Activated CD4-positive, alpha-beta T cell treated with anti-CD3 and anti-CD28 coated beads for 24 hours (primary cell): ENCODE measurements around the gene FCN2.

Experiments
- DNase-seq, 2 donors: peaks; one replicate each; pipeline ENCODE4 v3.0.0-alpha.2; 2020; ENCODE audit warnings: low read depth in 2 of 2

The FCN2 gene

GRCh38 chr9:134880484-134881312 lies at the start of gene FCN2:
Gene FCN2 (plus strand): TSS chr9:134880810. CDS start chr9:134880822, 12 bp downstream.
- no peak for DNase-seq

DNA sequence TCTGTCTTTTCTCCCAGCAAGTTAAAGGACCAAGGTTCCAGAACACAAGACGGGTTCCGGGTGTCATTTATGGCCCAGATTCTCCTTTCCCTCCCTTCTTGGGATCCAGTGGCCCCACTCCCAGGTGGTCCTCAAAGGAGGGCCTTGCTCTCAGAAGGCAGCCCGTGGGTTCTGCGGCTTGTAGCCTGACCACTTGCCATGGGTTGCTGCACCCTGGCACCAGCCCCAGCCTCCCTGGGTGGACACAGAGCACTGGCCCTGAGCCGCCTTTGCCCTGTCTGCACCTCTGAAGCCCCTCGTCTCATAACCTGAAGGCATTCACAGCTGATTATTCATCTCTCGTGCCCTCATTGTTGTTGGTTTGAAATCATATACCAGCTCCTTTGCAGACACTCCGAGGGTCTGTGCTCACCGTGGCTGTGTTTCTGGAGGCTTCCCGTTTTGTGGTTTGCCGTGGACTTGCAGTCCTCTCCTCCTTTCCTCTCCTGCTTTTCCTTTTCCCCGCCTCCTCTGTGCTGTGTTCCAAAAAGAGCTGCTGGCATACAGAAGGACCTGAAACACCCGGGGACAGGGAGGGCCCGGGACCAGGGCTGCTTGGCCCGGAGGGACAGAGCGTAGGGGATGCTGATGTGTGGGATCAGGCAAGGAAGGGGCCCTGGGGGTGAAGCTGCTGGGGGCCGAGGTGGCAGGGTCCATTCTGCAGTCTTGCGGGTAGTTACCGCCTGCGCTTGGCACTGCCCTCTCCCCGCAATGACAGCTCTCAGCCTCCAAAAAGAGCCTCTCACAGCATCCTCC lies 49.5 kb upstream of the FCN2 start:
- DNase-seq: no peak

- DNase-seq: no peak
Measured at GRCh38 chr9:134832471-134832870, 48.1 kb upstream of the FCN2 start.

DNA sequence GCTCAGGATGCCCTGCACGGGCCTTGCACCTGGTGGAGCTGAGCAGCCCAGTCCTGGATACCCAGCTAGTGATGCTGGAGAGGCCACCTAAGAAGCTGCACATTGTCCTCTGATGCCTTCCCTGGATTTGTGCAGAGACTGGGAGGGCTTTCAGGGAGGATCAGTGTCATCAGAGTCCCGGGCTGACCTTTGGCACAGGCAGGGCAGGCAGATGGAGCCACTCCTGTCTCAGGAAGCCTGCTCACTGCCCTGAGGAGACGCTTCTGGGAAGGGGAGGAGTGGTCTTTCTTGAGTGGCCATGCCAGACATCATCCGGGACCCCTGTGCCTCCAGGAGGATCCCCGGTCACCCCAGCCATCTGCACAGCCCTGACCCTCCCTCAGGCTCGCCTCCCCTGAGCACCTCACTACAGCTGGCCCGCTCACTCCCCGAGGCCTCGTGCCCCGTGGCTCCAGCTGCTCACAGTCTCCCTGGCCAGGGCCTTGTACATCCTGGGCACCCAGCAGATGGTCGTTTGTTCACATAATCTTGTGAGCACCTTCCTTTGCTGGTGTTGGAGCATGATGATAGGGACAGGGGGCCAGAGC lies 47.2 kb upstream of the FCN2 start:
- no peak for DNase-seq

DNA sequence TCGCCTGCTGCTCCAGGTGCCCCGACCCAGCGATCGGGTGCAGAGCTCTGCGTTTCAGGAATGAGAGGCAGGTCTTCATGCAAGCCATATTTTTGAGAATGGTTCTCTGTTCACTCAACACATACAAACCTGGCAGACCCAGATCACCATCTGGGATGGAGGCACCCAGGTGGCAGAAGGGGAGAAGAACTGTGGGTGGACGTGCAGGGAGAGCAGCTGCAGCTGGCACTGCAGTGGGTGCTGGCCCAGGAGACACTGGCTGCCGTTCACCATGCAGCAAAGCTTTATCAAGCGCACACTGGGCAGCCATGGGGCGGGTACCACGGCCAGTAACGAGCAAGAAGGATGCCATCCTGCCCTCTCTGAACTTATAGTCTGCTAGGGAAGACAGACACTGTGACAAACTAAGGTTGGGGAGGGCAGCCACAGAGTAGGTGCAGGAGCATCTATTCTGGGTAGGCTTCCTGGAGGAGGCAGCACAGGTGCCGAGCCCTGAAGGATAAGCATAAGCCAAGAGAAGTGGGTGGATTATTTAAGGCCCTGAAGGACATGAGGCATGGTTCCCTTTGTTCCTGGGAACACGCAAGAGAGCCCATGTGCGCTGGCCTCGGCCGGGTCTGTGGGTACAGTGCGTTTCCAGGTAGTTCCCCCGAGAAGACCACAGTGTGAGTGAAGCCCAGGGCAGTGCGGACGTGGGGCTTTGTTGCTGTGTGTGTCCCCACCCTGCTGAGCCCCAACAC lies 46.2 kb upstream of the FCN2 start:
- DNase-seq: no peak

DNA sequence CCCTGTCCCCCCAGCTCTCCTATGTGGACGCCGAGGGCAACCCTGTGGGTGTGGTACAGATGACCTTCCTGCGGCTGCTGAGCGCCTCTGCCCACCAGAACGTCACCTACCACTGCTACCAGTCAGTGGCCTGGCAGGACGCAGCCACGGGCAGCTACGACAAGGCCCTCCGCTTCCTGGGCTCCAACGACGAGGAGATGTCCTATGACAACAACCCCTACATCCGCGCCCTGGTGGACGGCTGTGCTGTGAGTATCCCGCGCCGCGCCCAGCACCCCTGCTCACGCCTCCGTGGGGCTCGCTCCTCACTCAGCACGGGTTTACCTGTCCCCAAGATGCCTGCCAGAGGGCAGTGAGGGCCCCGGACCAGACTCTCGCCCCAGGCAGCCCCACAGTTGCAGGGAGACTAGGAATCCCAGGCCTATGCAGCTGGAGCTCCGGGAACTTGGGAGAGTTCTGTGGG lies 45.6 kb upstream of the FCN2 start:
- DNase-seq: no peak

DNA sequence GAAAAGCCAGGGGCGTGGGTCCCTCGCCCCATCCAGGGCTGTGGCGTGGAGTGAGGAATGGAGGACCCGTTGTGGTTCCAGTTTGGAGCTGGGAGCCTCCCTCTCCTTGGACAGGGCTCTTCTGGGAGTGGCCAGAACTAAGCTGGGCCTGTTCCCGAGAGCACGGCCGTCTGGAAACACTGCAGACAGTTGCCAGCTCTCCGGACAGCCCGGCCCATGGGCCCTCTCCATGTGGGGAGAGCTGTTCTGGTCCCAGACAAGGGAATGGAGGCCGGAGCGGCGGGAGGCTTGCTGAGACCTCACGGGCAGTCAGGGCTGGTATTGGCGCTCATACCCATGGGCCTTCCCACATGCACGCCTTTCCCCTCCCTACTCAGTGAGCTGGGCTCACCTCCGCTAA lies 45.2 kb upstream of the FCN2 start:
- DNase-seq: no peak

- no peak for DNase-seq
Measured at GRCh38 chr9:134835987-134836386, 44.6 kb upstream of the FCN2 start.

DNA sequence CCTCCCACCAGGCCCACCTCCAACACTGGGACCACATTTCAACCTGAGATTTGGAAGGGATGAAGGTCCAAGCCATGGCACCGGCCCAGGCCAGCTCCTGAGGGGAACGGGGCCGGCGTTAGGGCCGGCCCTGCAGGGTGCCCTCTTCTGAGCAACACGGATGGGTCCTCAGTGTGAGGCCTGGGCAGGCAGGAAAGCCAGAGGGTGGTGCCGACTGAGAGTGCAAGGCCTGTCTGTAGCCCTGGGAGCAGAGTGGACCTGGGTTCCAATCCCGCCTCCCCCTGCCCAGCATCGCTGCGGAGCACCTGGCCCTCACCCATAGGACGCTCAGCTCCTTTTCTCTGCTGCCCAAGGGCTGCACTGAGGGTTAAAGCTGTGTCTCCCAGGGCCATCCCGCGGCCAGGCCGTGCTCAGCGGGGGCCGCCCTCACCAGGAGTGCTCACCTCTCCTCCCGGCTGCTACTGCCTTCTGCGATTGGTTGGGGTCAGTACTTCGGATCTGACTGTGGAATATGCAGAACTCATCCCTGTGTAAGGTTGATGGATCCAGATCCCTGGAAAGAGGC lies 44.1 kb upstream of the FCN2 start:
- DNase-seq: no peak

- DNase-seq: no peak
Measured at GRCh38 chr9:134837529-134837928, 43.1 kb upstream of the FCN2 start.

GRCh38 chr9:134838651-134839454 lies 41.8 kb upstream of the FCN2 start:
- no peak for DNase-seq

DNA sequence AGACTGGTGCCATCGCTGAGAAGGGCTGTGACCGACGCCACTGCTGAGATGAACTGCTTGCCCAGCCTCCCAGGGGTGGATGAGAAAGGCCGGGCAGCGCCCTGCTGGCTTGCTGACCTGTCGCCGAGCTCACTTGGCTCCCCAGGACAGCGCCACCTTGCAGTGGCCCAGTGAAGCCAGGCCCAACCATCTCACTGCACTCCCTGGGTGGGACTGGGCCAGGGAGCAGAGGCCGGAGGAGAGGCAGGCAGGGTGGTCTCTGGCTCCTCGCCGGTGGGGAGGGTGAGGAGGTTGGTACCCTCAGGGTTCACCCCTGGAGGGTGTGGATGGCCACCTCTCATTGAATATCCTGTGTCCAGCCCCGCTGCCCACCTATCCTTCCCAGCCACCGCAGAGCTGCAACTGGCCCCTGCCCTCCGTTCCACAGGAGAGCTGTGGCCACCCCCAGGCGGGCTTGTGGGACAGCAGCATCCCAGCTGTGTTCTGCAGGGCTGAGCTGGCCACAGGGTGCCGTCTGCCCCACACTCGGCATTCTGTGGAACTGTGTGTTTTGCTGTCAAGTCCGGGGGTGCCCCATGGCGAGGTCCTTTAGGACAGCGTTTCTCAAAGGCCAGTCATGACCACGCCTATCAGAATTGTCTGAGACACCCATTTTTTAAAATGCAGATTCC lies 41.0 kb upstream of the FCN2 start:
- no peak for DNase-seq

DNA sequence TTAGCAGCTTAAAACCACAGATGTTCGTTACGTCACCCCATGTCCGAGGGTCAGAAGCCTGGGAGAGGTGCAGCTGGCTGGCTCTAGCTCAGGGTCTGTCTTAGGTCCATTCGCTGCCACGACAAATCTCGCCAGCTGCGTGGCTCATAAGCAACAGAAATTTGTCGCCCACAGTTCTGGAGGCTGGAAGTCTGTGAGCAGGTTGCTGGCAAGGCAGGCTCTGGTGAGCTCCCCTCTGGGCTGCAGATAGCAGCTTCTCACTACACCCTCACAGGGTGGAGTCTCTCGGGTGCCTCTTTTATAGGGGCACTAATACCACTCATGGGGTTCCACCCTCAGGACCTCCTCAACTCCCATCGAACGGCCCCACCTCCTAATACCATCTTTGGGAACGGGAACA lies 40.1 kb upstream of the FCN2 start:
- DNase-seq: no peak

DNA sequence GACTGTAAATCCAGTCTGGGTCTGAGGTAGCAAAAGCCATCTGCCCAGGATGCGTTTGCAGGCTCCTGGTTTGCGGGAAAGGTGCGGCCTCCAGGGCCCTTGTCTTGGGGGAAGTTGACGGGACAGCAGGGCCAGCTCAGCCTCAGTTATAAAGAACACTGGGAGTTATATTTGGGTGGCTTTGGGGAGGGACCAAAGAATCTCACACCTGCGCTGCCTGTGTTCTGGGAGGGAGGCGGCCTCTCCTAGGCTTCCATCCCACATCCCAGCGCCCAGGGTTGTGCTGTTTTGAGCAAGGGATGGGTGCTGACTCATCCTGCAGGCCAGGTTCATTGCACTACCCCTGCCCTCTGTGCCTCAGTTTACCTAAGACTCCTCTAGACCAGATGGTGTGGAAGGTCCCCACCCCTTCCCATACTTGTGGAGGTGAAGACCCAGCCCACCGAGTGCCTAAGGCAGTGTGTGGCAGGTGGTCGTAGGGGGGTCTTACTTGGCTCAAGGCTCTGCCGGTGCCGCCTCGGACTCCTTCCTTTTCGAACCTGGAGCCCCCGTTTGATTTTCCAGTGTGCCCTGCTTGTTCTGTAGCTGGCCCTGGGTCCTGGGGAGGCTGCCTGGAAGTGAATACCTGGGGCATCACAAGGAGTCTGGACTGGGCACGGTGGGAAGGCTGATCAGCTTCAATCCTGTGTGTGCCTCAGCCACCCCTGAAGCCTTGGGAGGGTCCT lies 39.3 kb upstream of the FCN2 start:
- no peak for DNase-seq

GRCh38 chr9:134842321-134842720 lies 38.3 kb upstream of the FCN2 start:
- no peak for DNase-seq

DNA sequence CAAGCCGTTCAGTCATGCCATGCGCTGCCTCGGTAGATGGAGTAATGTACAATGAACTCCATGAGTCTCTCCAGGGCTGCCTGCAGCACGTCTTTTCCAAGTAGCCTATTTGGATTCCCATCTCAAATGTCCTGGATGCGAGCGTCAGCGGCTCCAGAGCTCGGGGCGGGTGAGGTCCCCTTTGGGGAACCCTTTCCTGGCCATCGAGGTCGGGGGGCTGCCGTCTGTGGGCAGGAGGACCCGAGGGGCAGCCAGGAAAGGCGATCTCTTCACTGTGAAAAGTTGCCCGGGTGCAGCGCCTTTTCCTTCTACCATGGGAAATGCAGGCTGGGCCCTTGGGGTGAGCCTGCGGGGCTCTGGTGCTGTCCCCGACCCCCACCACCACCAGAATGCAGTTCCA lies 36.9 kb upstream of the FCN2 start:
- no peak for DNase-seq

- no peak for DNase-seq
Measured at GRCh38 chr9:134844821-134845220, 35.8 kb upstream of the FCN2 start.

DNA sequence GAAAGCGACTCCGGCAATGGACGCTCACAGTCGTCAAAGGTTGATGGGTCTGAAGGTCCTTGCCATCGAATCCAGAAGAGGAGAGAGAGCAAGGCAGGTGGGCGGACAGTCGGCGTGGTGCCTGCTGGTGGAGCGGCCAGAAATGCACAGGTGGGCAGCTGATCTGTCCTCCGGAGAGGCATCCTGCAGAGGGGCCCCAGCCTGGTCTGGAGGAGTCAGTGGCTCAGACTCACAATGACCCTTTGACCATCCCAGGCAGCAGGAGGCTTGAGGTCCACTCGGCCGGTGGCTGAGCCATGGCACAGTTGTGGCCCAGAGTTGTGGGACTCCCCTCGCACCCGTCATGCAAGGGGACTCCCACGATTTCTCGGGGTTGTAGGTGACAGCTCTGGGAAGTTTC lies 34.4 kb upstream of the FCN2 start:
- no peak for DNase-seq

DNA sequence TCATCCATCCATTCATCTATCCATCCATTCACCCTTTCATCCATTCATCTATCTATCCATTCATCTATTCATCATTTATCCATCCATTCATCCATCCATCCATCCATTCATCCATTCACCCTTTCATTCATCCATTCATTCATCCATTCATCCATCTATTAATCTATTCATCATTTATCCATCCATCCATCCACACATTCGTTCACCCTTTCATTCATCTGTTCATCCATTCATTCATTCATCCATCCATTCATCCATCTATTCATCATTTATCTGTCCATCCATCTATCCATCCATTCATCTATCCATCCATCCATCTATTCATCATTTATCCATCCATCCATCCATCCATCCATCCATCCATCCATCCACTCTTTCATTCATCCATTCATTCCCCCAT lies 33.9 kb upstream of the FCN2 start:
- no peak for DNase-seq

- DNase-seq: no peak
Measured at GRCh38 chr9:134847138-134847537, 33.5 kb upstream of the FCN2 start.
